MM.1S (cell line): ENCODE data around the gene FAM13B.

Experiments
- CTCF ChIP-seq: fragments of 300-600 bp; sonication (generic); IDR thresholded peaks from 2 replicates; pipeline ENCODE4 v1.5.1; 2016; ENCODE audit warnings: antibody characterized with exemption, low read length, mixed read lengths
- EZH2phosphoT487 ChIP-seq: fragments of 300-600 bp; sonication (generic); IDR thresholded peaks from 2 replicates; pipeline ENCODE4 v1.6.1; 2018; ENCODE audit warnings: antibody characterized with exemption, low read length

GRCh38 chr5:137935694-137936093 is 97.2 kb downstream of the FAM13B start:
- TF ChIP-seq CTCF: no peak
- no peak for TF ChIP-seq EZH2phosphoT487
